ENCODE measurements around the gene PROK1.
"Not testable (repeated sequence)": the region's sequence is repeated elsewhere in the genome, so short reads cannot be mapped to it uniquely, and the experiment has no call there.

PROK1 gene

GRCh38 chr1:110450929-110451328 is at the start of gene PROK1:
TSS of gene PROK1 (plus strand) at chr1:110451149. CDS start at chr1:110451217, 68 bp downstream.
- DNase-seq = no peak

- DNase-seq = no peak
These were observed 47.1 kb upstream of the PROK1 start for GRCh38 chr1:110403805-110404204.

- DNase-seq = no peak
These were observed 46.5 kb upstream of the PROK1 start for GRCh38 chr1:110404401-110404800.

- not testable (repeated sequence) for DNase-seq
These were observed 44.5 kb upstream of the PROK1 start for GRCh38 chr1:110406407-110406806.

- DNase-seq = peak; percentile 69
These were observed 43.4 kb upstream of the PROK1 start, which contains the start of gene LAMTOR5 for GRCh38 chr1:110407260-110408210. TSS of gene LAMTOR5 (minus strand) at chr1:110407694. CDS start at chr1:110407620, 74 bp downstream.

GRCh38 chr1:110408488-110408887 is 42.5 kb upstream of the PROK1 start:
- no peak for DNase-seq

- no peak for DNase-seq
These were observed 41.6 kb upstream of the PROK1 start for GRCh38 chr1:110409316-110409715.

- no peak for DNase-seq
These were observed 39.7 kb upstream of the PROK1 start for GRCh38 chr1:110411173-110411735.

GRCh38 chr1:110412576-110412975 is 38.4 kb upstream of the PROK1 start:
- DNase-seq = peak; percentile 27

- not testable (repeated sequence) for DNase-seq
These were observed 37.9 kb upstream of the PROK1 start for GRCh38 chr1:110413045-110413444.

- DNase-seq = no peak
These were observed 32.2 kb upstream of the PROK1 start for GRCh38 chr1:110418729-110419128.

- DNase-seq = no peak
These were observed 30.8 kb upstream of the PROK1 start for GRCh38 chr1:110420023-110420662.

- DNase-seq = no peak
These were observed 29.8 kb upstream of the PROK1 start for GRCh38 chr1:110420874-110421793.

GRCh38 chr1:110424699-110425611 is 26.0 kb upstream of the PROK1 start:
- no peak for DNase-seq

- no peak for DNase-seq
These were observed 25.3 kb upstream of the PROK1 start for GRCh38 chr1:110425612-110426152.

GRCh38 chr1:110426854-110427253 is 24.1 kb upstream of the PROK1 start:
- DNase-seq = no peak

GRCh38 chr1:110428946-110429345 is 22.0 kb upstream of the PROK1 start:
- DNase-seq = no peak

- no peak for DNase-seq
These were observed 20.6 kb upstream of the PROK1 start for GRCh38 chr1:110430366-110430765.

GRCh38 chr1:110430901-110431300 is 20.0 kb upstream of the PROK1 start:
- no peak for DNase-seq

- no peak for DNase-seq
These were observed 17.7 kb upstream of the PROK1 start for GRCh38 chr1:110433213-110433612.

GRCh38 chr1:110433803-110434202 is 17.1 kb upstream of the PROK1 start:
- DNase-seq = no peak
